HepG2 (cell line): ENCODE data around the gene PDIA4. TPM values are rescaled to one million over a fixed set of nuclear protein-coding genes. Genes with fewer than 3 reads are reported as not detected.

Experiments used
- polyA plus RNA-seq, 8 experiments: library from polyadenylated mRNA; depleted of rRNA in 3 of 8; stranded (reverse) in 7 of 8; unstranded in 1 of 8; fragments of >200 nt; fragmentation: Illumina TruSeq in 4 of 8; extraction: Trizol in 4 of 8; gene quantifications; 2 replicates each; pipeline versions ENCODE4 v1.2.1 to v1.2.3, GENCODE V29; 2011 to 2016; ENCODE audit warnings: low read depth in 4 of 8, missing spikeins in 1 of 8, mixed read lengths in 1 of 8; ENCODE audit not compliant: insufficient read depth in 1 of 8
- total RNA-seq, 5 experiments: library from RNA; depleted of rRNA; stranded (reverse); fragments of >200 nt; fragmentation: Illumina TruSeq; extraction: Trizol; gene quantifications; 2 replicates each; pipeline ENCODE4 v1.2.3, GENCODE V29; 2016; ENCODE audit warnings: low read depth in 1 of 5
- TF ChIP-seq, protein P1 (sequence below): sonication (generic); formaldehyde crosslinking; IDR thresholded peaks from 2 replicates; pipeline ENCODE4 v1.4.0; 2020; ENCODE audit warnings: mild to moderate bottlenecking, missing genetic modification reagents

PDIA4 gene
- total and polyA plus RNA-seq, 2 of the 13 experiments (the other 11 are each of a cell fraction or from before 2014, with no cell fraction given): 278 to 402 TPM

DNA sequence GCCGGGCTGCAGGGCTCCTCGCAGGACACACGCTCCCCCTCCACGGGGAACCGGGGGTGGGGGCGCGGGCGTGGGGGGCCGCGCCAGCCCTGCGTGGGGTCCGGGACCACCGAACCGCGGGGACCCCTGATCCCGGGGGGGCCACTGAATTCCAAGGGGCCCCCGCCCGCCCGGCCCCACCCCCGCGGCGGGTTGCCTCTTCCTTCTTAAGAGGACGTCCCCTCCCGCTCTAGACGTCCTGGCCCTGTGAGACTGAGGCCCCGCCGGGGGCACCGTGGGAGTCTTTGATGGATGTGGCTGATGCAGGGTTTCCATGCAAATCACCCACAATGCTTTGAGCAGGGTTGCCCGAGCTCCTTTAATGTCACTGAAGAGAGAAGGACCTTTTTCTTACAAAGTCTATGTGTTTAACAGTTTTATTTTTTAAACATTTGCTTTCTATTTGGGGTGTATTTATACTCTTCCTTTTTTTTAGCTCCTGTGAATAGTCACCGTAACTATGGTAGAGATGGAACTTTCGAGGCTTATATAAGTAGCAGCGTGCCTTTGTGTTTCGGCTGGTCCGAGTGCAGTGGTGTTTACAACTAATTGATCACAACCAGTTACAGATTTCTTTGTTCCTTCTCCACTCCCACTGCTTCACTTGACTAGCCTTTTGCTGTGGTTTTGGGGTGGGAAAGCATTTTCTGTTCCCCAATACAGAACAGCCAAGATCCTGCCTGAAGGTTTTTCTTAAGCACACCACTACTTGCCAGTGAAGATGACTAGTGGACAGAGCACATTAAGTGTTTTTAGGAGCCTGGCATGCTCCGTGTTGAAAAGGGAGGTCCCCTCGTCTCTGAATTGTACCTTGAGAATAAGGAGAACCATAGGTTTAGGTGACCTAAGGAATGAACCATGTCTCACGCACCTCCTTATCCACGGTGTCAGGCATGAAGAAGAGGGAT lies 44.8 kb downstream of the PDIA4 start (continued):
- TF ChIP-seq, protein P1, sequence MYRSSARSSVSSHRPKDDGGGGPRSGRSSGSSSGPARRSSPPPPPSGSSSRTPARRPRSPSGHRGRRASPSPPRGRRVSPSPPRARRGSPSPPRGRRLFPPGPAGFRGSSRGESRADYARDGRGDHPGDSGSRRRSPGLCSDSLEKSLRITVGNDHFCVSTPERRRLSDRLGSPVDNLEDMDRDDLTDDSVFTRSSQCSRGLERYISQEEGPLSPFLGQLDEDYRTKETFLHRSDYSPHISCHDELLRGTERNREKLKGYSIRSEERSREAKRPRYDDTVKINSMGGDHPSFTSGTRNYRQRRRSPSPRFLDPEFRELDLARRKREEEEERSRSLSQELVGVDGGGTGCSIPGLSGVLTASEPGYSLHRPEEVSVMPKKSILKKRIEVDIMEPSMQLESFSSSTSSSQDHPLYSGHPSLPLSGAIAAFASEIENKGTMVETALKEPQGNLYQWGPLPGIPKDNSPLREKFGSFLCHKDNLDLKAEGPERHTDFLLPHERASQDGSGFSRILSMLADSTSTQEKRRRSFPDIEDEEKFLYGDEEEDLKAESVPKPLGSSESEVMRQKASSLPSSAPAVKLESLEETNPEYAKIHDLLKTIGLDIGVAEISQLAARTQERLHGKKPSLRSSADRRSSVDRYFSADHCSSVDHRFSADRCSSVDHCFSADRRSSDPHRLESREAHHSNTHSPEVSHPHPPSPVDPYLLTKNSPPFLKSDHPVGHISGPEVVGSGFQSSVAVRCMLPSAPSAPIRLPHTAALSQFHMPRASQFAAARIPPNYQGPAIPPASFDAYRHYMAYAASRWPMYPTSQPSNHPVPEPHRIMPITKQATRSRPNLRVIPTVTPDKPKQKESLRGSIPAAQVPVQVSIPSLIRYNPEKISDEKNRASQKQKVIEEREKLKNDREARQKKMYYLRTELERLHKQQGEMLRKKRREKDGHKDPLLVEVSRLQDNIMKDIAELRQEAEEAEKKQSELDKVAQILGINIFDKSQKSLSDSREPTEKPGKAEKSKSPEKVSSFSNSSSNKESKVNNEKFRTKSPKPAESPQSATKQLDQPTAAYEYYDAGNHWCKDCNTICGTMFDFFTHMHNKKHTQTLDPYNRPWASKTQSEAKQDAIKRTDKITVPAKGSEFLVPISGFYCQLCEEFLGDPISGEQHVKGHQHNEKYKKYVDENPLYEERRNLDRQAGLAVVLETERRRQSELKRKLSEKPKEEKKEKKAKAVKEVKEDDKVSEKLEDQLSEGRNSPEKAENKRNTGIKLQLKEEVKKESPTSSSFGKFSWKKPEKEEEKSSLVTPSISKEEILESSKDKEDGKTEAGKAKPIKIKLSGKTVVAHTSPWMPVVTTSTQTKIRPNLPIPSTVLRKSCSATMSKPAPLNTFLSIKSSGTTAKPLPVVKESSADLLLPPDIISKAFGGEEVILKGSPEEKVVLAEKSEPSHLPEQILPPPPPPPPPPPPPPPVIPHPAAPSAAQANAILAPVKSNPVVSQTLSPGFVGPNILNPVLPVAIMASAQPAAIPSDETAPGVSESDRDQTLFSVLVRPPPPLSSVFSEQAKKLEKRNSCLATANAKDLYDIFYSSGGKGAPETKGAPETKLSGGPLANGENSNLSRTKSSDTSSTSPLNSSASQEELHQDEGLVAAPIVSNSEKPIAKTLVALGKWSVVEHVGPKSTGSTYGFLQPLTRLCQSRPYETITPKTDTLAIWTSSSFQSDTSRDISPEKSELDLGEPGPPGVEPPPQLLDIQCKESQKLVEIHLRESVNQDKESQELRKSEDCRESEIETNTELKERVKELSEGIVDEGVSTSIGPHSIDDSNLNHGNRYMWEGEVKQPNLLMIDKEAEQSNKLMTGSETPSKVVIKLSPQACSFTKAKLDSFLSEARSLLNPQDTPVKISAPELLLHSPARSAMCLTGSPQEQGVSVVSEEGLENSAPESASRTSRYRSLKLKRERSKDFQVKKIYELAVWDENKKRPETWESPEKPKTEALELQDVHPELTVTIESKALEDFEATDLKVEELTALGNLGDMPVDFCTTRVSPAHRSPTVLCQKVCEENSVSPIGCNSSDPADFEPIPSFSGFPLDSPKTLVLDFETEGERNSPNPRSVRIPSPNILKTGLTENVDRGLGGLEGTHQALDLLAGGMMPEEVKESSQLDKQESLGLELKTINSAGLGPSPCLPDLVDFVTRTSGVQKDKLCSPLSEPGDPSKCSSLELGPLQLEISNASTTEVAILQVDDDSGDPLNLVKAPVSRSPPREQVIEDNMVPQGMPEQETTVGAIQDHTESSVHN: no peak
